Stimulated activated effector memory CD8-positive, alpha-beta T cell treated with anti-CD3 and anti-CD28 coated beads, Interleukin-12 subunit alpha, Interleukin-12 subunit beta, amount 100 ng/mL, for 72 hours (primary cell): ENCODE results near the gene RTEL1.
"Not testable (repeated sequence)": the region's sequence is repeated elsewhere in the genome, so short reads cannot be mapped to it uniquely, and the experiment has no call there.

Experiments
- ATAC-seq: fragments of 150-1000 bp; cut with Tn5 transposase; 2 replicates; pipeline ENCODE4 v1.10.0; 2021
- DNase-seq, 2 donors: peaks; one replicate each; pipeline ENCODE4 v3.0.0; 2021 to 2022; ENCODE audit warnings: low spot score in 2 of 2
- H3K27ac Mint-ChIP-seq: one replicate; pipeline ENCODE4 v1.8.0; 2022; ENCODE audit warnings: mild to moderate bottlenecking, mixed read lengths
- H3K36me3 Mint-ChIP-seq: one replicate; pipeline ENCODE4 v1.8.0; 2022; ENCODE audit warnings: mild to moderate bottlenecking, mixed read lengths
- H3K4me1 Mint-ChIP-seq: one replicate; pipeline ENCODE4 v1.8.0; 2022; ENCODE audit warnings: mixed read lengths
- H3K4me3 Mint-ChIP-seq: one replicate; pipeline ENCODE4 v1.8.0; 2022; ENCODE audit warnings: mild to moderate bottlenecking, mixed read lengths
- H3K9me3 Mint-ChIP-seq: one replicate; pipeline ENCODE4 v1.8.0; 2022; ENCODE audit warnings: mixed read lengths

The RTEL1 gene

DNA sequence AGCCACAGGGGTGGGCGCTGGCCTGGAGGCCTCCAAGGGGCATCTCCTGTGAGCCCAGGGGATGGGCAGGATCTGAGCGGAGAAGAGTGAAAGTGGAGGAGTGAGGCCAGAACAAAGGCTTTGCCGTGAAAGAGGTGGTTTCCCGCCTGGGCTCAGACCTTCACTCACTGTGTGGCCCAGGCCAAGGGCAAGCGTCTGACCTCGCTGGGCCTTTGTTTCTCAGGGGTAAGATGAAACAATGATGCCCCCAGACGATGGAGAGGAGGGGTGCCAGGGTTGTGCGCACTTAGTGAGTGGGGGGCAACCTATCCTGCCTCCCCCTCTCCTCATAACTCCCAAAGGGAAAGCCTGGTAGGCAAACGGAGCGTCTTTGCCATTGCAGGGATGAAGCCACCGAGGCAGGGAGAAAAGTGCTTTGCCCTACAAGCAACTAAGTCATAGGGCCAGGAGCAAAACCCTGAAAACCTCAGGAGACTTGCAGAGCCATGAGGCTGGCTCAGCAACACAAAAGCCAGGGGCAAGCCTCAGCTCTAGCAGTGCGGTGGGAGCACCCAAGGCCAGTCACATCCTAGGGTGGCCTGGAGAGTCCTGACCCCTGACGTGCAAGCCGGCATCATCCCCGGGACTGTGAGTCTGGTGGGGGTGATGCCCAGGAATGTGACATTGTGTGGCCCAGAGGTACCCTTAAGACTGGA is 4.0 kb upstream of the RTEL1 start:
- ATAC-seq (no peak), DNase-seq (no peak)
- Mint-ChIP-seq H3K27ac (peak overlapping the region; percentile 67), H3K4me3 (peak overlapping the region; percentile 84), H3K4me1 (peaks cover 40% of the 10 kb centered on the region), H3K36me3 (peaks cover 11% of the 10 kb centered on the region), H3K9me3 (no peaks in the 10 kb centered on the region)

DNA sequence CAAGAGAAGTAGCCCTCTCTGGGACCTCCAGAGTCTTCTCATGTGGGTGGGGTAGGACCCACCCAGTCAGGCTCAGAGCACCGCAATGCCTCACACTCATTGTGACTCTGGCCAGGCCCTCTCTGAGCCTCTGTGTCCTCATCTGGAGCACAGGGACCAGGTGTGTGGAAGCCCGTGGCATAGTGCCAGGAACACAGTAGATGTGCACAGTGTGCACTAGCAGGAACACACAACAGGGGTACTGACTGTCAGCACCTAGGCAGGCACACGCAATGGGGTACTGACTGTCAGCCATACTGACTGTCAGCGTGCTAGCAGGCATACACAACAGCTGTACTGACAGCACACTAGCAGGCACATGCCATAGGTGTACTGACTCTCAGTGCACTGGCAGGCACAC is 2.9 kb upstream of the RTEL1 start:
- peaks cover 48% of the 10 kb centered on the region for H3K4me1 Mint-ChIP-seq
- H3K9me3 Mint-ChIP-seq = no peaks in the 10 kb centered on the region
- DNase-seq = no peak
- no peak for ATAC-seq
- H3K27ac Mint-ChIP-seq = no peak overlapping the region
- H3K4me3 Mint-ChIP-seq = no peak overlapping the region
- peaks cover 20% of the 10 kb centered on the region for H3K36me3 Mint-ChIP-seq

DNA sequence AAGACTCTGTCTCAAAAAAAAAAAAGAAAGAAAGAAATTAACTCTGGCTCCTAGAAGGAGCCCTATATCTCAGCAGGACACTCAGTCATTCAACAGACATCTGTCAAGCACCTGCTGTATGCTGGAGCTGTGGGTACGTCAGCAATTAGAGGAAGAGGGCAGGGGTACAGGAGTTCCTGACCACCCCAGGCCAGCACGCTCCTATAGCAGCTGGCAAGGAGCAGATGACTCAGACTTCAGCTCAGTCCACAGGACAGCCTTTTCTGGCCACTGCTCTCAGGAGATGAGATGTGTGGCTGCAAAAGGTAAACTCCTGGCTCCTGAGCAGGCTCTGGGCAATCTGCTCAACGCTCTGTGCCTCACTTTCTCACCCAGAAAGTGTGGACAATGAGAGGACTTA is 1.7 kb upstream of the RTEL1 start:
- Mint-ChIP-seq H3K4me1 (peaks cover 41% of the 10 kb centered on the region), H3K27ac (peak overlapping the region; percentile 96), H3K36me3 (peaks cover 27% of the 10 kb centered on the region), H3K9me3 (no peaks in the 10 kb centered on the region), H3K4me3 (peak overlapping the region; percentile 94)
- ATAC-seq = no peak
- no peak for DNase-seq

DNA sequence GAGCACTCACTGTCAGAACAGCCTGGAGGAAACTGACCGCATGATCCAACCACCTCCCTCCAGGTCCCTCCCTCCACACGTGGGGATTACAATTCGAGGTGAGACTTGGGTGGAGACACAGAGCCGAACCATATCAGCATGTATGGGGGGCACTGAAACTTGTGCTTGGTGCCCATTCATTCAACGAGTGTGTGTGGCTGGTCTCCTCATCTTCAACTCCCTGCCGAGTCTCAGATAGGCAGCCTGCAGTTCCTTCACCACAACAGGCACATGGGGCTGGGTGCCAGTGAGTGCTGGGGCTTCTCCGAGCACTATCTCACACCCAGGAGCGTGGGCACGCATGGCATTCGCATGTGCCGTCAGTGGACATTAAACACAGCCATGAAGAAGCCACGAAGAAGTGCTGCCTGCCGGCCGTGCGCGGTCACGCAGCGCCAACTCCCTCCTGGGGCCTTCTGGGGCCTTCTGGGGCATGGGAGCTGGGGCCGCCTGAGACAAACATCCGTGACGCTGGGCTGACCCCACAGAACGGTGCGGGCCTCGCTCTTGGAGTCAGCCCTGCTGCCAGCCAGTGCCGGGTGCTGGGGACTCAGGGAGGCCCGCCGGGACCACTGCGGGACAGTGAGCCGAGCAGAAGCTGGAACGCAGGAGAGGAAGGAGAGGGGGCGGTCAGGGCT is 714 bp upstream of the RTEL1 start:
- H3K27ac Mint-ChIP-seq = peak overlapping the region; percentile 96
- H3K4me1 Mint-ChIP-seq = peaks cover 40% of the 10 kb centered on the region
- peaks cover 33% of the 10 kb centered on the region for H3K36me3 Mint-ChIP-seq
- no peaks in the 10 kb centered on the region for H3K9me3 Mint-ChIP-seq
- peak overlapping the region; percentile 94 for H3K4me3 Mint-ChIP-seq
- DNase-seq (no peak), ATAC-seq (no peak)

DNA sequence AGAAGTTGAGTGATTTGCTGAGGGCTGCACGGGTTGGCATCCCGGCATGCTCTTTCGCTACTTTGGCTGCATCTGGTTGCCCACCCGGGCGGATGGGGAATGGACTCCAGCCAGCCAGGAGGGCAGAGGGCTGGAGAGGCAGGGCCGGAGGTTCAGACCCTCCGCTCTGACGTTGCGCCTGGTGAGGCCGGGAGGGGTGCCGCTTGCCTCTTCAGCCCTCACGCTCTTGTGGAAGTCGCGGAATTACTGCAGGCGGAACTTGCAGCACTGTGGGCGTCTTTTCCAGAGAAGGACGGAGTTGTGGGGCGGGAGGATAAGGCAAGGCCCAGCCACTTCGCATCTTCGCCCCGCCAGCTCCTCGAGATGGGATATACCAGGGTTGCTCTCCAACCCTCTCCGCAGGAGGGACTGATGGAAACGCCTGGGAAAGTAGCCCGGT is 656 bp downstream of the RTEL1 start:
- ATAC-seq = peak; percentile 14
- Mint-ChIP-seq H3K9me3 (no peaks in the 10 kb centered on the region), H3K4me3 (peak overlapping the region; percentile 94), H3K36me3 (peaks cover 36% of the 10 kb centered on the region), H3K4me1 (peaks cover 39% of the 10 kb centered on the region), H3K27ac (peak overlapping the region; percentile 96)
- DNase-seq = no peak

DNA sequence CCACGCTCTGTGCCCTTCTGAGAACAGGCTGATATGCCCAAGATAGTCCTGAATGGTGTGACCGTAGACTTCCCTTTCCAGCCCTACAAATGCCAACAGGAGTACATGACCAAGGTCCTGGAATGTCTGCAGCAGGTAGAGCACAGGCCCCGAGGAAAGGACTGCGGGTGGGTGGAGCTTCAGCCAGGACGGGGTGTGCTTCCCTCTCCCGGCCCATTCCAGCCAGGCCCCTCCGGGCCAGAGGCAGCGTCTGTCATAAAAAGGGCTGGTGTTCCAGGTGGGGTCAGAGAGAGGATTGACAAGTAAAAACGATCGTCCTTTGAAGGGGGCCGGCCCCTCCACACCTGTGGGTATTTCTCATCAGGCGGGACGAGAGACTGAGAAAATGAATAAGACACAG is 1.3 kb downstream of the RTEL1 start:
- Mint-ChIP-seq H3K9me3 (no peaks in the 10 kb centered on the region), H3K27ac (no peak overlapping the region), H3K4me3 (peak overlapping the region; percentile 94), H3K36me3 (peaks cover 36% of the 10 kb centered on the region), H3K4me1 (peaks cover 33% of the 10 kb centered on the region)
- ATAC-seq = no peak
- no peak for DNase-seq

DNA sequence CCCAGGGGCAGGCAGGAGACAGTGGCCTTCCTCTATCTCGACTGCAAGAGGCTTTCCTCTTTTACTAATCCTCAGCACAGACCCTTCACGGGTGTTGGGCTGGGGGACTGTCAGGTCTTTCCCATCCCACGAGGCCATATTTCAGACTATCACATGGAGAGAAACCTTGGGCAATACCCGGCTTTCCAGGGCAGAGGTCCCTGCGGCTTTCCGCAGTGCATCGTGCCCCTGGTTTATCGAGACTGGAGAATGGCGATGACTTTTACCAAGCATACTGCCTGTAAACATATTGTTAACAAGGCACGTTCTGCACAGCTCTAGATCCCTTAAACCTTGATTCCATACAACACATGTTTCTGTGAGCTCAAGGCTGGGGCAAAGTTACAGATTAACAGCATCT is 2.1 kb downstream of the RTEL1 start:
- H3K4me3 Mint-ChIP-seq = peak overlapping the region; percentile 94
- not testable (repeated sequence) for DNase-seq, H3K9me3 Mint-ChIP-seq

DNA sequence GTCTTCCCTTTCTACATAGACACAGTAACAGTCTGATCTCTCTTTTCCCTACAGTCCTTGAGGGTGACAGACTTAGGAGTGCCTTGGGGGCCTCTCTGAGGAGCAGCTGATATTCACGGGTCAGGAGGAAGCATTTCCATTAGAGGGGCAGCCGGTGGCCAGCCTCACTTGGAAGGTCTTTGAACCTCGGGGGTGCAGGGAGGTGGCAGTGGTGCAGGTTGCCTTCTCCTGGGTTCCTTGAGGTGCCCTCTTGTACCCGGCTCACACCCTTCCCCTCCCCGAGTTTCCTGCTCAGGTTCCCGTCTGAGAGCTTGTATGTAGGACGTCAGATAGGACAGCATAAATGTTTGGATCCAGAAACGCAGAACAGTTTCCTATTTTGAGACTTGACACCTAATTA is 2.5 kb downstream of the RTEL1 start:
- Mint-ChIP-seq H3K4me1 (peaks cover 26% of the 10 kb centered on the region), H3K36me3 (peaks cover 36% of the 10 kb centered on the region), H3K4me3 (no peak overlapping the region)

More for the DNA sequence above, 2.1 kb downstream of the RTEL1 start:
- Mint-ChIP-seq H3K4me1 (peaks cover 26% of the 10 kb centered on the region), H3K36me3 (peaks cover 36% of the 10 kb centered on the region)
- not testable (repeated sequence) for H3K27ac Mint-ChIP-seq, ATAC-seq

DNA sequence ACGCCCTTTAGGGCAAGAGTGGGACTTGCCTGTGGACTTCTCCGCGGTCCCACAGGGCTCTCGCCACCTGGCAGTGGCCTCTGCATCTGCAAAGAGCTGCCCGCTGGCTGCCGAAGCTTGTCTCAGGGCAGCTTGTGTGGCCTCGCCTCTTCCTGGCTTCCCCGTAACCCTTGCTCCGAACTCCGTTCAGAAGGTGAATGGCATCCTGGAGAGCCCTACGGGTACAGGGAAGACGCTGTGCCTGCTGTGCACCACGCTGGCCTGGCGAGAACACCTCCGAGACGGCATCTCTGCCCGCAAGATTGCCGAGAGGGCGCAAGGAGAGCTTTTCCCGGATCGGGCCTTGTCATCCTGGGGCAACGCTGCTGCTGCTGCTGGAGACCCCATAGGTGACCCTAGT is 3.0 kb downstream of the RTEL1 start:
- ATAC-seq = no peak
- no peak for DNase-seq
- peaks cover 26% of the 10 kb centered on the region for H3K4me1 Mint-ChIP-seq
- no peak overlapping the region for H3K4me3 Mint-ChIP-seq
- H3K27ac Mint-ChIP-seq = no peak overlapping the region
- H3K36me3 Mint-ChIP-seq = peaks cover 40% of the 10 kb centered on the region
- no peaks in the 10 kb centered on the region for H3K9me3 Mint-ChIP-seq

More for the DNA sequence above, 2.5 kb downstream of the RTEL1 start:
- no peaks in the 10 kb centered on the region for H3K9me3 Mint-ChIP-seq
- DNase-seq (no peak), ATAC-seq (no peak)
- no peak overlapping the region for H3K27ac Mint-ChIP-seq

DNA sequence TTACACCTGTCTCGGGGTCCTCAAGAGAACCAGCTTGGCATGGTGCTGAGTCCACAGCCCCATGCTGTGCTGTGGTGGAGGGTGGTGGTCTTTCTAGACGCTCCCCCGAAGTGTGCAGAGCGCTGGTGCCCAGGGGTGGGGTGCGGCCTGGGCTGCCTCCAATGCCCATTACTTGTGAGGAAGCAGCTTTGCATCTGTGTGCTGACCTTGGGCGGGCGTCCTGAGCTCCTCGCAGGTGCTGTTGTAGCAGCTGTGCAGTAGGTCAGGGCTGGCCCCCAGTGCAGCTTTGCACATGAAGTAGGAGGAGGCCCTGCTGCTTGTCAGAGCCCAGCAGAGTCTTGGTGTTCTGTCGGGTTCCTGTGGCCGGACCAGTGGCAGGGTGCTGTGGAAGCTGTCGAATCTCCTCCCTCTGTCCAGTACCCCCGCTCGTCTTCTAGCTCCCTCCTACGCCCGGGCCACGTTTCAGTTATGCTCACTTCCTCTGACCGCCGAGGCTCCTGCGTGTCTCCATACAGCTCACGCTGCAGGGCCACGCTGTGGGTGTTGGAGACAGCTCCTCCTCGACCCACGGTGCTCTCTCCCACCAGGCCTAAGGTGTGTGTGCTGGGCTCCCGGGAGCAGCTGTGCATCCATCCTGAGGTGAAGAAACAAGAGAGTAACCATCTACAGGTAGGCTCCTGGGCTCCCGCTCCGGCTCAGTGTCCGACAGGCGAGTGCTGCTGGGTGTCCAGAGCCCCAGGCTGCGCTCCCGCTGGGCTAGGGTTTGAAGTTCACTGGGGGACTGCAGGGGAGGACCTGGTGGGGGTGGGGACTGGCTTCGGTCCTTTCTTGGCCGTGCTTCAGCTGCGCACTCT is 4.1 kb downstream of the RTEL1 start:
- Mint-ChIP-seq H3K4me3 (no peak overlapping the region), H3K4me1 (peaks cover 26% of the 10 kb centered on the region), H3K9me3 (no peaks in the 10 kb centered on the region), H3K27ac (no peak overlapping the region), H3K36me3 (peaks cover 46% of the 10 kb centered on the region)
- no peak for DNase-seq
- no peak for ATAC-seq

DNA sequence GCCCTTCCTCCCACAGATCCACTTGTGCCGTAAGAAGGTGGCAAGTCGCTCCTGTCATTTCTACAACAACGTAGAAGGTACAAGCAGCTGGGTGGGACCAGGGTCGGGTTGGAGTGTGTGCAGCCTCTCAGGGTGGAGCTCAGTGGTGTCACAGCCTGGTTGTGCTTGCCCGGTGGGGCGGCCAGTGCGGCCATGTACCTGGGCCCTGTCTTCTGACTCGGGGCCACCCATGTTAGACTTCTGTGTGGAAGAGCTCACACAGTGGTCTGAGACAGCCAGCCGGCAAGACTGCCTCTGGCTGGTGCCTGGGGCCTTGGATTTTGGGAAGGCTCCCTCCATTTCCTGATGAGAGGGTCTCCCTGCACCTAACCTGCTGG is 4.7 kb downstream of the RTEL1 start:
- Mint-ChIP-seq H3K9me3 (no peaks in the 10 kb centered on the region), H3K4me3 (no peak overlapping the region), H3K36me3 (peaks cover 52% of the 10 kb centered on the region), H3K4me1 (peaks cover 22% of the 10 kb centered on the region), H3K27ac (no peak overlapping the region)
- DNase-seq (no peak), ATAC-seq (no peak)

DNA sequence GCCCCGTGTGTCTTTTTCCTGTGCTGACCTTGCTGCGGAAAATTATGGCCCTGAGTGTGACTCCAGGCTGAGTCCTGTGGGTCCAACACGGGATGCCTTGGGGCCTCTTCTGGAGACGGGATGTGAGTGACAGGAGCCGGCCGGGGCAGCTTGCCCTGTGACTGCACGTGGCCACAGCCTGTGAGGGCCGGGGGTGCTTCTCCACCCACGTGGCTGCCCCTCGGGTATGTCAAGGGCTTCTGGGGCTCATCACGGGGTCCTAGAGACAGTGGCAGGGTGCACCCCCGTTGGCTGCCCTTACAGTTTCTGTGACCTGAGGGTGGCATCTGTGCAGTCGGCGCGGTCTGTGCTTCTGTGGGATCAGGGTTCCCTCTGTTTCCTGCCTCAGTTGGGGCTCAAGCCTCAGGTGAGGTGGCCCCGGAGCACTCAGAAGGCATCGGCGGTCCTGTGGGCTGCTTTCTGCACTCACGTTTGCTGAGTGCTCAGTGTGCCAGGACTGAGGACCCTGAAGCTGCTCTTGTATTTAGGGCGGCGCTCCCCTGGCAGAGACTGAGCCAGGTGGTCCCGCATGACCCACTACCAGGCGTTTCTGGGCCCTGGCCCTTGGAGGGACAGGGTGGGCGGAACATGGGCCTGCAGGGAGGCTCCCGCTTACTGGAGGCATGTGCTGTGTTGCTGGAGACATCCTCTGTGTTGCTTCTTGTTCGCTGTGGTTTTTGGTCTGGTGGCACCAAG is 5.4 kb downstream of the RTEL1 start:
- peaks cover 52% of the 10 kb centered on the region for H3K36me3 Mint-ChIP-seq
- H3K27ac Mint-ChIP-seq = no peak overlapping the region
- H3K4me3 Mint-ChIP-seq = no peak overlapping the region
- no peaks in the 10 kb centered on the region for H3K9me3 Mint-ChIP-seq
- peaks cover 21% of the 10 kb centered on the region for H3K4me1 Mint-ChIP-seq
- no peak for DNase-seq
- ATAC-seq = no peak

DNA sequence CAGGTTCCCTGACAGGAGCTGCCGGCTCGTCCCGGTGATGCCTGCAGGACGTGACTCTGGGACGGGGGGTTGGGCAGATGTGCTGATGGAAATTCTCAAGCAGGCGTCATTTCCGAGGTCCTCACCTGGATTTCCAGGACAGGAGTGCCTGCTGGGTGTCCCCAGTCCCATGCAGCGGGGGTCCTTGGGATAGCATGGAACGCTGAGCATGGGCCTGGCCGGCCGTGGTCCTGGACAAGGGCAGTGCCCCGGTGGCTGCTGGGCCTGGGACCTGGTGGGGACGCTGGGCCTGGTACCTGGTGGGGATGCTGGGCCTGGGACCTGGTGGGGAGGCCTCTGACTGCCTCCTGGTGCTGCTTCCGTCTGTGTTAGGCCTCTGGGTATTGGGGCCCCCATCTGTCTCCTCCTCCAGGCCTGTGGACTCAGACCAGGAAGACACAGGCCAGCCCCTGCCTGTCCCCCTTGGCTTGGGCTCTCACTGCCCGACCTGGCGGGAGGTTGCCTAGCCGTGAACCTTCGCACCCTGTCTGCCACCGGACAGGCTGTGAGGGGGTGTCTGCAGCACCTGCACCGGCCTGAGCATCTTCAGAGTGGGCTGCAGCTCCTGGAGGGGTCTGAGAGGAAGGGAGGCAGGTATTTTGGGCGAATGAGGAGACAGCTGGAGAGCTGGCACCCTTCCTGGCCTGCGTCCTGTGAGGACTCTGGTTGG is 6.2 kb downstream of the RTEL1 start:
- peaks cover 59% of the 10 kb centered on the region for H3K36me3 Mint-ChIP-seq
- ATAC-seq (peak; percentile 20), DNase-seq (no peak)
- peaks cover 16% of the 10 kb centered on the region for H3K4me1 Mint-ChIP-seq
- H3K27ac Mint-ChIP-seq = no peak overlapping the region
- H3K9me3 Mint-ChIP-seq = no peaks in the 10 kb centered on the region
- H3K4me3 Mint-ChIP-seq = no peak overlapping the region

DNA sequence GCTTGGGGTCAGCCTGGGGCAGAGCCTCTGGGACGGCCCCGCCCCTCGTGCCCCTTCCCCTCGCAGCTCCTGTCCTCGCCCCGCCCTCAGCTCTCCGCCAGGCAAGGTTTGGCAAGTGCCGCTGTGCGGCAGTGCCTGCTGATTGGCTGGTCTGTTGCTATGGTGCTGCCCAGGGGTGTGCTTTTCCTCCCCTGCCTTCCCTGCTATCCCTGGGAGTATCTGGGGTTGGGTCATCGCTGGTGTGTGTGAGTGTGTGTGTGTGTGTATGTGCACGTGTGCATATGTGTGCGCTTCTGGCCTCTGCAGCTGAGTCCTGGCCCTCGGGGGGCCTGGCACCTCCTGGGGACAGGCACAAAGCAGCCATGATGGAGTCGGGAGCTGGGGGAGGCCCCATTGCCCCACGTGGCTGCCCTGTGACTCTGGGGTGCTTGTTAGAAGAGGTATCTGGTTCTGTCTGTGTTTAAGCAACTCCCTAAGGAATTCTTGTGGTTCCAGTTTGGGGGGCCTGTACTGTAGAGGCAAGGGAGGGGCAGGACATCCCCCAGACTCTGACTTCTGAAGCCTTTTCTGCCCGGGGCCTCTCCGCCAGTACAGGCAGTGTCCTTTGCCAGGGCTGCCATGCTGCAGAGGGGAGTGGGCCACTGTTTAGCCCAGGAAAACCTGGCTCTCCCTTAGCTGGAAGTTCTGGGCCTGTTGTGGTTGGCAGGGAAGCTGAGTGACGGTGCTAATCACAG is 6.9 kb downstream of the RTEL1 start:
- H3K27ac Mint-ChIP-seq = peak overlapping the region; percentile 54
- no peak for ATAC-seq
- no peak for DNase-seq
- peaks cover 10% of the 10 kb centered on the region for H3K4me1 Mint-ChIP-seq
- peaks cover 53% of the 10 kb centered on the region for H3K36me3 Mint-ChIP-seq
- H3K9me3 Mint-ChIP-seq = no peaks in the 10 kb centered on the region
- no peak overlapping the region for H3K4me3 Mint-ChIP-seq
